ENCODE measurements around the gene KCNG2. TPM values are rescaled to one million over a fixed set of nuclear protein-coding genes. Genes with fewer than 3 reads are reported as not detected.
A peak's percentile ranks its signal among the peaks of the same experiment; 100 is the strongest.

The KCNG2 gene
- total RNA-seq, 1 donor from 2014 or later: not detected

DNA sequence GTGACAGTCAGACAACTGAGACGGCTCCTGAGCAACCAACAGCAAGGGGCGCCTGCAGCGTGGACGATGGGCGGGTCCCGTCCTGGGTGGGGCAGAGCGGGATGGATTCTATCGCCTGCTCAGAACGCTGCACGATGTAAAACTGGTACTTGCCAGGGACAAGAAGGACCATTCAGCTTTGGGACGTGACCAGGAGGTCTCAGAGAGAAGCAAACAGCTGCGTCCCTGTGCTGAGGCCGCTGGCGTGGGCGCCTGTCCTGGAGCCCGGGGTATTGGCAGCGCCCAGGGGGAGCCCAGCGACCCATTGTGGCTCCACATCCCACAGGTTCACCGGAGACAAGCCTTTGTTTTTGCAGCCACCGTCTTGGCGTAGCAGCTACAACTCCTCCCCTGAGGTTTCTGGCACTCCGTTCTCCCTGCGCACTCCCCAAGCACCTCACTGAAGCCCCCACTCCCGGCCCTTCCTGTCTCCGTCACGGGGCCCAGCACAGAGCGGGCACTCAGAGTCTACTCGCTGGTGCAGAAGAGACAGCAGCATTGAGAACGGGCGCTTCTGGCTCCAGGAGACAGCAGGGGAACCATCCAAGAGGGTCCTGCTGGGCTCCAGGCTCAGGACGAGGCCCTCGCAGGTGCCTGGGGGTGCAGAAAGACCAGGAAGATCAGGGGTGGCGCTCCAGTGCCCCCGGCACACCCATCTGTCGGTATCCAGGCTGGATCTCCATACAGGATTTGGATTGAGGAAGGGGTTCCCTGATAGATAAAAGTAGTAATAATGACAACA is 22.1 kb upstream of the KCNG2 start:
- TF ChIP-seq, protein P1, sequence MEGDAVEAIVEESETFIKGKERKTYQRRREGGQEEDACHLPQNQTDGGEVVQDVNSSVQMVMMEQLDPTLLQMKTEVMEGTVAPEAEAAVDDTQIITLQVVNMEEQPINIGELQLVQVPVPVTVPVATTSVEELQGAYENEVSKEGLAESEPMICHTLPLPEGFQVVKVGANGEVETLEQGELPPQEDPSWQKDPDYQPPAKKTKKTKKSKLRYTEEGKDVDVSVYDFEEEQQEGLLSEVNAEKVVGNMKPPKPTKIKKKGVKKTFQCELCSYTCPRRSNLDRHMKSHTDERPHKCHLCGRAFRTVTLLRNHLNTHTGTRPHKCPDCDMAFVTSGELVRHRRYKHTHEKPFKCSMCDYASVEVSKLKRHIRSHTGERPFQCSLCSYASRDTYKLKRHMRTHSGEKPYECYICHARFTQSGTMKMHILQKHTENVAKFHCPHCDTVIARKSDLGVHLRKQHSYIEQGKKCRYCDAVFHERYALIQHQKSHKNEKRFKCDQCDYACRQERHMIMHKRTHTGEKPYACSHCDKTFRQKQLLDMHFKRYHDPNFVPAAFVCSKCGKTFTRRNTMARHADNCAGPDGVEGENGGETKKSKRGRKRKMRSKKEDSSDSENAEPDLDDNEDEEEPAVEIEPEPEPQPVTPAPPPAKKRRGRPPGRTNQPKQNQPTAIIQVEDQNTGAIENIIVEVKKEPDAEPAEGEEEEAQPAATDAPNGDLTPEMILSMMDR (IDR thresholded peaks at IDR 0.05): no peak
- CTCF ChIA-PET: no interaction called here
- H3K9me3 Mint-ChIP-seq: no peaks in the 10 kb centered on the region
- H3K27ac Mint-ChIP-seq: no peak overlapping the region
- POLR2A ChIA-PET: no interaction called here
- intact Hi-C loops (cut with micrococcal nuclease): no loop called here
- H3K4me1 Mint-ChIP-seq: no peaks in the 10 kb centered on the region
- H3K4me3 Mint-ChIP-seq: no peak overlapping the region
- DNase-seq: no peak
- H3K27me3 Mint-ChIP-seq: peaks cover 33% of the 10 kb centered on the region
- ATAC-seq (ENCODE audit: low read depth): no peak
- no peaks in the 10 kb centered on the region for H3K36me3 Mint-ChIP-seq (ENCODE audit: low read depth)

DNA sequence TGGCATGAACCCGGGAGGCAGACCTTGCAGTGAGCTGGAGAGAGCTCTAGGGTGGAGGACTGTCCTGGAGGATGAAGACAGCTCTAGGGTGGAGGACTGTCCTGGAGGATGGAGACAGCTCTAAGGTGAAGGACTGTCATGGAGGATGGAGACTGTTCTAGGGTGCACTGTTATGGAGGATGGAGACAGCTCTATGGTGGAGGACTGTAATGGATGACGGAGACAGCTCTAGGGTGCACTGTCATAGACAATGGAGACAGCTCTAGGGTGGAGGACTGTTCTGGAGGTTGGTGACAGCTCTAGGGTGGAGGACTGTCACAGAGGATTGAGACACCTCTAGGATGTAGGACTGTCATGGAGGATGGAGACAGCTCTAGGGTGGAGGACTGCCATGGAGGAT is 21.1 kb upstream of the KCNG2 start:
- no peaks in the 10 kb centered on the region for H3K9me3 Mint-ChIP-seq
- H3K4me3 Mint-ChIP-seq: no peak overlapping the region
- ChIA-PET POLR2A (no interaction called here), CTCF (no interaction called here)
- TF ChIP-seq, protein P1 (IDR thresholded peaks at IDR 0.05): no peak
- intact Hi-C loops (cut with micrococcal nuclease): no loop called here
- ATAC-seq (ENCODE audit: low read depth): no peak
- H3K4me1 Mint-ChIP-seq: no peaks in the 10 kb centered on the region
- H3K36me3 Mint-ChIP-seq (ENCODE audit: low read depth): no peaks in the 10 kb centered on the region
- no peak overlapping the region for H3K27ac Mint-ChIP-seq
- DNase-seq: no peak
- peaks cover 33% of the 10 kb centered on the region for H3K27me3 Mint-ChIP-seq

DNA sequence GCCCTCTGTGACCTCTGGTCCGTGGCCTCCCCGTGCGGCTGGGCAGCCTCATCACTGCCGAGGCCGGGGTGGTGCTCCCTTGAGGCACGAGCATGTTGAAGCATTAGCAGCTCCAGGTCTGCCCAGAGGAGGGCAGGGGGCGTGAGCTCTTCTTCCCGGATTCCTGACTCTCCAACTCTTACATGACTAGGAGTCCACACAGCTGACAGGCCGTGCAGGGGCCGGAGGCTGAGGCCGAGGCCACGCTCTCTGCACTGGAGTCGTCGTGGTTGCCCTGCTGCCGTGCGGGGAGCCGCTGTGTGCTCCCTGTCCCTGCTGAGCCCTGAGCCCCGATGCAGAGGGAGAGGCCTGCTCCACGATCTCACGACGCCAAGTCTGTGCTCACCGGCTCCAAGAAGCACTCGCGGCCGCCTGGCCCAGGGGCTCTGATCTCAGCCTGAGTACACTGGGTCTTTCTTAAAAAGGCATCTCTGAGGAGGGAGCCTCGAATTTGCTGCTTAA is 19.4 kb upstream of the KCNG2 start:
- ChIA-PET CTCF (no interaction called here), POLR2A (no interaction called here)
- Mint-ChIP-seq H3K4me3 (no peak overlapping the region), H3K27ac (no peak overlapping the region), H3K4me1 (no peaks in the 10 kb centered on the region), H3K9me3 (no peaks in the 10 kb centered on the region), H3K27me3 (peaks cover 33% of the 10 kb centered on the region), H3K36me3 (ENCODE audit: low read depth) (no peaks in the 10 kb centered on the region)
- TF ChIP-seq, protein P1 (IDR thresholded peaks at IDR 0.05): no peak
- DNase-seq (peak; percentile 8), ATAC-seq (ENCODE audit: low read depth) (no peak)
- intact Hi-C loops (cut with micrococcal nuclease): no loop called here

DNA sequence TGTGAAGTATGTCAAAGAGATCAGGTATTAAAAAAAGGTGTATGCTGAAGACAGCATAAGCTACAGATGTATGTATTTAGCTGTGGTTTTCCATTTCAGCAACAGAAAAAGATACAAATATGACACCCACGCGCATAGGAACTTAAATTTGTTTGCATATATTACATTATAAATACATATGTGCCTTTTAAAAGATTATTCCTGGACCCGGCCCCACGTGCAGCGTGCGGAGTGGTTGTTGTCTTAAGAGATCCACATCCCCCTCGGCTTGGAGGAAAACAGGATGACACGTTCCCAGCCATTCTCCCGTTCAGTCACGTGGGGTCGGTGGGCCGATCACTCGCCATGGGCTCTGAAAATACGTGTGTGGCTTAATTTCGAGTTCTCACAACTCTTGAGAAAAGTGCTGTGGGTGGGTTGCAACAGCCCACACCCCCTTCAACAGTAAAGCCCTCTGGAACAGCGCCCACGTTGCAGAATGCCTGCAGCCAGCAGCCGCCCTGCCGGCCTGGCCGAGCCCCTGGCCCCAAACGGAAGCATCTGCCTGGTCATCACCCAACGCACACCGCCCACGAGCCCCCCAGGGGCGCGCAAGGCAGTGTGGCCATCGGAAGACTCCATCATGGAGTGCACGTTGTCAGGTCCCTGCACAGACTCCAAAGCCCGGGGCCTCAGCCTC is 18.6 kb upstream of the KCNG2 start:
- intact Hi-C loops (cut with micrococcal nuclease): no loop called here
- ChIA-PET POLR2A (no interaction called here), CTCF (no interaction called here)
- DNase-seq: peak; percentile 3
- no peaks in the 10 kb centered on the region for H3K36me3 Mint-ChIP-seq (ENCODE audit: low read depth)
- TF ChIP-seq, protein P1 (IDR thresholded peaks at IDR 0.05): no peak
- no peak for ATAC-seq (ENCODE audit: low read depth)
- peaks cover 29% of the 10 kb centered on the region for H3K27me3 Mint-ChIP-seq
- no peak overlapping the region for H3K27ac Mint-ChIP-seq
- H3K9me3 Mint-ChIP-seq: no peaks in the 10 kb centered on the region
- H3K4me1 Mint-ChIP-seq: no peaks in the 10 kb centered on the region
- H3K4me3 Mint-ChIP-seq: no peak overlapping the region

DNA sequence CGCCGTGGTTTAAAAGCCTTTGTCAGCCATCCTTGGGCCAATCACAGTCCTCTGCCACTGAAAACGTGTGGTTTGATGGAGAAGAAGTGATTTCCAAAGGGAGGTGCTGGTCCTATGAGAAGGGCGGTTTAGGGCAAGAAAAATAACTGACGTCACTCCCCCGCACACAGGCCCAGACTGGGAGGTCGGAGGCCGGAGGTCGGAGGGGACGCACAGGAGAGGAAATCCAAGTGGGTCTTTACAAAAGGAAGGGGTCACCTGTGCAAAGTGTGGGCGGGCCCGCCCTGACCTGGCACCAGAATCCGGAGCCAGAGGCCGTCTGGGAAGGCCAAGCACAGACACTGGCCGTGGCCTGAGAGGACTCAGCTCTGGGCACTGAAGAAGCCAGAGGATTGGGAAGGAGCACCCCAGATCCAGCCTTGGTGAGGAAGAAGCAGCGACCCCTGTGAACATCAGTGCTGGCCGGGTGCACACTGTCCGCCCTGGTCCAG is 18.0 kb upstream of the KCNG2 start:
- TF ChIP-seq, protein P1 (IDR thresholded peaks at IDR 0.05): no peak
- ChIA-PET POLR2A (no interaction called here), CTCF (no interaction called here)
- peaks cover 32% of the 10 kb centered on the region for H3K27me3 Mint-ChIP-seq
- no peak overlapping the region for H3K4me3 Mint-ChIP-seq
- no peak overlapping the region for H3K27ac Mint-ChIP-seq
- no peaks in the 10 kb centered on the region for H3K36me3 Mint-ChIP-seq (ENCODE audit: low read depth)
- ATAC-seq (ENCODE audit: low read depth): no peak
- DNase-seq: peak; percentile 1
- H3K4me1 Mint-ChIP-seq: no peaks in the 10 kb centered on the region
- H3K9me3 Mint-ChIP-seq: no peaks in the 10 kb centered on the region
- intact Hi-C loops (cut with micrococcal nuclease): no loop called here
